Transverse colon (tissue), 4 donors: ENCODE data around the gene MYOZ2.

Experiments used
- EP300 ChIP-seq: sonication (generic); formaldehyde crosslinking; IDR thresholded peaks from one replicate; pipeline ENCODE4 v1.6.1; 2017; ENCODE audit warnings: antibody characterized with exemption, low read depth
- POLR2A ChIP-seq: fragments of 450-650 bp; IDR thresholded peaks from one replicate; pipeline ENCODE4 v1.6.1; 2016; ENCODE audit warnings: antibody characterized with exemption, mild to moderate bottlenecking, moderate library complexity
- POLR2AphosphoS5 ChIP-seq, 3 donors: sonication (generic); formaldehyde crosslinking; IDR thresholded peaks; one replicate each; pipeline ENCODE4 v1.6.1; 2016; ENCODE audit warnings: antibody characterized with exemption in 3 of 3
- TF ChIP-seq, protein P1 (sequence below), 5 experiments: fragments of 200-600 bp in 3 of 5; fragments of 450-650 bp in 2 of 5; sonication (generic) in 3 of 5; IDR thresholded peaks; 1 replicate in 2 of 5; 2 replicates in 3 of 5; pipeline ENCODE4 v1.5.1; 2016 to 2017; ENCODE audit warnings: antibody characterized with exemption in 5 of 5, inconsistent platforms in 3 of 5, mild to moderate bottlenecking in 2 of 5, moderate library complexity in 1 of 5

DNA sequence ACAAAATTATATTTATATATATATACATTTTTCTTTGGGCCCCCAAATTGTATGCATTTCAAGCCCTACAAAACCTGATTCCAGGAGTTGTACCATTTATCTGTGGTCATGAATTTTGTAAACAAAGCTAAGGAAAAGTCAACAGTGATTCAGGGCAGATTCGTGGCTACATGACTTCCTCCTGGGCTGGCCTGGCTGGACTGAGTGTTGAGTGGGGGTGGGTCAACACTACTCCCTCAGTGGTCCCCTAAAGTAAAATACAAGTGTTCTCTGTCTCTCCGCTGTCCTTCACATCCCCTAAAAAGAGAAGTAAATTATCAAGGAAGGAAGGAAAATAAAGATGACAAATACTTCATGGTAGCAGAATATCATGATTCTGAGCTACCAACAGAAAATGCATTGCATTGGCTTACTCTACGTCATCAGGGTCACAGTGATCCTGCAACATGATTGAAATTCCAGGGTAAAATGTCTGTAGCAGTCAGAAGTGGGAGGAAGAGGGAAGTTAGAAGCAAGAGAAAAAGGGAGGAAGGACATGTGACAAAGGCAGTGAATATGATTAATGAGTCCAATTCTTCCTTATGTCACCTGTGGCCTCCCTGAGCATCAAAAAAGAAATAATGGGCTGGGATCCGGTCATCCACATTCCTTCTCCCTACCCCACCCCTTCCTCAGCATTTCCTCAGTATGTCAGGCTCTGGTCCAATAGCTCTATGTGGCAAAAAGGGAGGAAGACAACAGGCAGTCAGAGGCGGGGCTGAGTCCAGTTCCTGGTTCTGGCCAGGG lies 42.4 kb upstream of the MYOZ2 start:
- TF ChIP-seq, protein P1, sequence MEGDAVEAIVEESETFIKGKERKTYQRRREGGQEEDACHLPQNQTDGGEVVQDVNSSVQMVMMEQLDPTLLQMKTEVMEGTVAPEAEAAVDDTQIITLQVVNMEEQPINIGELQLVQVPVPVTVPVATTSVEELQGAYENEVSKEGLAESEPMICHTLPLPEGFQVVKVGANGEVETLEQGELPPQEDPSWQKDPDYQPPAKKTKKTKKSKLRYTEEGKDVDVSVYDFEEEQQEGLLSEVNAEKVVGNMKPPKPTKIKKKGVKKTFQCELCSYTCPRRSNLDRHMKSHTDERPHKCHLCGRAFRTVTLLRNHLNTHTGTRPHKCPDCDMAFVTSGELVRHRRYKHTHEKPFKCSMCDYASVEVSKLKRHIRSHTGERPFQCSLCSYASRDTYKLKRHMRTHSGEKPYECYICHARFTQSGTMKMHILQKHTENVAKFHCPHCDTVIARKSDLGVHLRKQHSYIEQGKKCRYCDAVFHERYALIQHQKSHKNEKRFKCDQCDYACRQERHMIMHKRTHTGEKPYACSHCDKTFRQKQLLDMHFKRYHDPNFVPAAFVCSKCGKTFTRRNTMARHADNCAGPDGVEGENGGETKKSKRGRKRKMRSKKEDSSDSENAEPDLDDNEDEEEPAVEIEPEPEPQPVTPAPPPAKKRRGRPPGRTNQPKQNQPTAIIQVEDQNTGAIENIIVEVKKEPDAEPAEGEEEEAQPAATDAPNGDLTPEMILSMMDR (IDR thresholded peaks at IDR 0.05): no peak
- TF ChIP-seq POLR2AphosphoS5 (IDR thresholded peaks at IDR 0.05): no peak
- no peak for TF ChIP-seq POLR2A
- TF ChIP-seq EP300: no peak
